HG03342 (cell line): ENCODE data around the gene STAT4.

Source experiments
- ATAC-seq: cut with Tn5 transposase; IDR thresholded peaks from one replicate; pipeline ENCODE4 v1.9.1; 2021; ENCODE audit warnings: mild to moderate bottlenecking, moderate library complexity; ENCODE audit not compliant: unreplicated experiment

STAT4 gene

GRCh38 chr2:191150600-191151330, at the start of gene STAT4:
STAT4 (minus strand) TSS chr2:191150994; CDS start chr2:191148203, 2,791 bp downstream.
- peak; percentile 78 for ATAC-seq

DNA sequence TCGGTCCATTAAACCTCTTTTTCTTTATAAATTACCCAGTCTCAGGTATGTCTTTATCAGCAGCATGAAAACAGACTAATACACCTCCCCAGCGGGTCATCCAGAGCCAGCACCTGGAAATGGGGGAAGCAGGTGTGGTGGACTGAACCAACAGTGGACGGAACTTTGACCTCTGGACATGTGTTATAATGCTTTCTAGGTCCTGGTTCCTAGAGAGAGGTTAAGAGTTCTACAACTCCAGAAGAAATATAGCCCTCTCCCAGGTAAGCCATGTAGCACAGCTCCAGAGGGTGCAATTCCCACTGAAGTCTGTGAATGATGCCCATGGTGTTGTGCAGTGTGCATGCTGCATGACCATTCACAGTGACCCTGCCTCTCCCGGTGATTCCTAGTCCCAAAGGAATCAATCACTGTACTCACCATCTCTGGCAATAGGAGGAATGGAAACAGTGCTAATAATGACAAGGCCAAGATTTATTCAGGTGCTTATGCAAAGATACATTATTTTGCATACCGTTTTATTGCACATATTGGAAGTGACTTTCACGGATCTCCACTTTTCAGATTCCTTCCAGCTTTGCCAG, 49.2 kb upstream of the STAT4 start:
- ATAC-seq: no peak

DNA sequence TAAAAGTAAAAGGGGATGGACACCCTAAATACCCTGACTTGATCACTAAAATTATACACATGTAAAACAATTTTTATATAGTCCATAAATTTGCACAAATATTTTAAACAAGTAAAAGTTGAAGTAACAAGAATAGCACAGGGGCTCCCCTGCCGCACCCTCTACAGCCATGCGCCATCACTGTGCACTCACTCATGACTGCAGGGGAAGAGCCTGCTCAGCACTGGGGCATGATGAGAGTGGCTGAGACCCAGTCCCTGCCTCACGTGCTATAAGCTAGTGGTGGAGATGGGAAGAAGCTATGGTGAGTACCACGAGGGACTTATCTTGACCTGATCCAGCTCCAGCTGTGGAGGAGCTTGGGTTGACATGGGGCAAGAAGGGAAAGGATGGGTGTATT, 47.5 kb upstream of the STAT4 start:
- no peak for ATAC-seq

DNA sequence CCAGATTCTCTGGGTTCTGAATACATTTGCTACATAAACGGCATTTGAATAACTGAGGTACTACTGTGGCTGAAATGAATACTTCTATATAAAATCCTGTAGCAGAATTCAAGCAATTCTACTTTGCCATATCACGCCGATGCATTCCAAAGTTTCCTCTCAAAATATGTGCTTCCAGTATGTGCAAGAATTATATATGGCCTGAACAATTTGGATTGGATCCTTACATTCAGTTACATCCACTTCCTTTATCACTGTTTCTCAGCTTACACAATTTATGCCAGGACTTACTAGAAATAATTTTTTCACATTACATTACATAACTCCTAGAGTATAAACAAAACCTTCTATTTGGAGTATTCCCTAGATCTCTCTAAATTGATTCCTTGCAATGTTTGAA, 46.3 kb upstream of the STAT4 start:
- ATAC-seq: no peak

DNA sequence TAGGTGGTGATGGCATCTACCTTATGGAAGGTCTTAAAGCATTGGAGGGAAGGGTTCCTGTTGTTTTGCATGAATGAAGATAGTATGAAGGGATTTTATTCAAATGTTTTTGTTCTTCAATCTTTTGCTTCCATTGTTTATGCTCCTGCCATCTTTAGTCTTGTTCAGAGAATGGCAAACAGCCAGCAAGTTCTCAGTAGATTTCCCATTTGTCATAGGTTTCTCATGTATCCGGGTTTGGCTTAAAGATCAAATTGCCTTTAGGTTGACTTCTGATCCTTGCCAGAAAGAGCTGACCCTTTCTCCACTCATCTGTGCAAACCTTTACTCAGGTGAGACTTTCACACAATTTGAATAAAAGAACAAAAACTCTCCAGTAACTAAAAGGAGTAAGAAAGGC, 44.2 kb upstream of the STAT4 start:
- ATAC-seq: no peak

- ATAC-seq: no peak
Measured at GRCh38 chr2:191190861-191191552, 40.2 kb upstream of the STAT4 start.

DNA sequence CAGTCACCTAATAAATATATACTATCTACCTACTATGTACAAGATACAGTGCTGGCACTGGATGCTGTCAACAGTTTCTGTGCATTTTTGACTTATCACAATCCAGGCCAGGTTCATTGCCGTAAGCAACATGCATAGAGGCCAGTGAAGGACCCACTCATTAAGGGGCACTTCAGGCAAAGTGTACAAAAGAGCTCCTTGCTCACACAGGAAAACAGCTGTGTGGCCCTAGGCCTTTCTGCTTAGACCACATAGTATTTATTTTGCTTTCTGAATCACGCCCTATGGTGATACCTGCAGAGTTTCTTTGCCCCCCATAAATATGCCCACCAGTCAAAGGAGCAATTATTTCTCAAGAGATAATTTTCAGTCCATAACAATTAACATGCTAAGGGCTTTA, 39.6 kb upstream of the STAT4 start:
- ATAC-seq: no peak

DNA sequence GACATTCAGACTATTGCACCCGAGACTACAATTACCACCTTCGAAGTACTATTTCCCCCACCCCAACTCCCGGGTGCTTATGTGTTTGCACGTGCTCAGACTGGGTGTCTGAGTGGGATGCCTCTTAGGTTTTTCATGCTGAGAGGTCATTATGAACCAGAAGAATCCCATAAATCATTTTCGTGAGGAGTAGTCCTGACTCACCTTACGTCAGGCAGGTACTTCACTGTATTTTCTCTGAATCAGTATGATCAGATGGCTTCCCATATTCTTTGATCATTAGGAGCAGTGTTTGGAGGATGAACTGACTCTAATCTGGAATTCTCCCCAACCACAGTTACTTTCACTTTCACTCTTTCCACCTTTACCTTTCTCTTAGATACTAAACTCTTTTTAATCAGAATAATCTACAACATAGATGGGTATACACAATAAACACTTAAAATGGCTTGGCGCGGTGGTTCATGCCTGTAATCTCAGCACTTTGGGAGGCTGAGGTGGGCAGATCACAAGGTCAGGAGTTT, 38.4 kb upstream of the STAT4 start:
- ATAC-seq: no peak

GRCh38 chr2:191188550-191189093, 37.8 kb upstream of the STAT4 start:
- ATAC-seq: no peak

- ATAC-seq: no peak
Measured at GRCh38 chr2:191187105-191187829, 36.5 kb upstream of the STAT4 start.

GRCh38 chr2:191184457-191184856, 33.7 kb upstream of the STAT4 start:
- no peak for ATAC-seq

DNA sequence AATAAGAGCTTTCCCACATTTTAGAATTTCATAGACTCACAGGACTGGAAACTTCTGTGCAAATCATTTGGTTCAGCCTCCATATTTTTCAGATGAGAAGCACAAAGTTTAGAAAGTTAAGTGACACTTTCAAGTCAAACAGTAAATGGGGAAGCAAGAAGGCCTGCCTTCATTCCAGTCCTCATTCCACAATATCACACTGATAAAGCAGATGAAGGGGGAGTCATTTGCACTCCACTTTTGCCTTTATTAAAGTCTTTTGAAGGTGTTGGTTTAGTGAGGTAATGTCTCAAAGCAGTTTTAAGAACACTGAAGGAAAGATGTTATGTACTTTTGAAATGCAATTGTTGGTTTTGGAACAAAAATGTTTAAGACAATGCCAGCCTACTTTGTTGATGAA, 32.7 kb upstream of the STAT4 start:
- ATAC-seq: no peak

- no peak for ATAC-seq
Measured at GRCh38 chr2:191183081-191183480, 32.3 kb upstream of the STAT4 start.

GRCh38 chr2:191180713-191181112, 29.9 kb upstream of the STAT4 start:
- no peak for ATAC-seq

- ATAC-seq: no peak
Measured at GRCh38 chr2:191180276-191180675, 29.5 kb upstream of the STAT4 start.

- ATAC-seq: no peak
Measured at GRCh38 chr2:191178806-191179514, 28.2 kb upstream of the STAT4 start.

GRCh38 chr2:191177751-191178736, 27.2 kb upstream of the STAT4 start:
- no peak for ATAC-seq

DNA sequence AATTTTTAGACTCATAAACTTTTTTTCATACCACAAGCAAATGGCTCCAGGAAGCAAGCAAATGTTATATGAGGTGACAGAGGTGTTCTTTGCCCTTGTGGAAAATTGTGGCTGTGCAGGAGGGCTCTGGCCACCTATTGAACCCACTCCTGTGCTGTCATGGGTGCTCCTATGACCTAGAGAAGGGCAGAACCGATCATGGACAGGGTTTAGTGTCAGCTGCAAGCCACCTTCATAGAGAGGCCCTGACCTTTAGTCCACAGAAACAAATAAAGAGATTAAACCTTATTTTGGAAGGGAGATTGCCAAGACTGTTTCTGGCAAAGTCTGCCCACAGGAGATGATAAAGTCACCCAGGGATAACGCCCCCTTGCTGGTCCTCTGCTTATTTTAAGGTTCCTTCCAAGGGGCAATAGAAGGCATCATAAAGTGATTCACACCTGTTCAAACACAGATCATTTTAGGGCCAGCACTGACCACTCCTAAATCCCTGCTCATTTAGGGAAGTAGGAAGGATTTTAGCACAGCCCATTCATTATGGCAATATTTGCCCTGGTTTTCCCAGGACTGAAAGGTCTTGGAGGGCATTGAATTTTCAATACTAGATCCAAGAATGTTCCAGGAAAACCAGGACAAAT, 26.1 kb upstream of the STAT4 start:
- peak; percentile 7 for ATAC-seq

GRCh38 chr2:191176305-191176704, 25.5 kb upstream of the STAT4 start:
- peak; percentile 60 for ATAC-seq
